ENCODE data around the gene CBX5. TPM values are rescaled to one million over a fixed set of nuclear protein-coding genes. Genes with fewer than 3 reads are reported as not detected.

Gene CBX5
- total RNA-seq, 2 donors from 2014 or later = 230 to 341 TPM

DNA sequence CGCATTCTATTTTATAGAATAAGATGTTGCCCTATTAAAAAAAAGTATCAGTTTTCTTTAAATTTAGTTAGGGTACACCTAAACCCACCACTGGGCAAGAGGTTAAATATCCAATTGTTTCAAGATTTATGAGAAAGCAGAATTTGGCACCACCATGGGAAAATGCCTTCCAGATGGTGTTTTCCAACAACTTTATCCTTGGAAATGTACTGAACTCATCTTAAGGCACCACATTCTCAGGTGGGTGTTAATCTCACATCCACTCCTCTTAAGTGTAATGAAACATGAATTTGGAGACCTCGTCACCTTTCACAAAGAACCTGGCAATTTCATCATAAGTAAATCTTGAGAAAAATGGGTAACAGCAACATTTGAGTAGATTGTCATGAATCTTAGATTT lies 13.1 kb downstream of the CBX5 start:
- Mint-ChIP-seq H3K4me1 (peaks cover 22% of the 10 kb centered on the region), H3K36me3 (ENCODE audit: low read depth) (peaks cover 9% of the 10 kb centered on the region), H3K9me3 (no peaks in the 10 kb centered on the region), H3K27ac (no peak overlapping the region), H3K27me3 (ENCODE audit: insufficient read depth) (no peaks in the 10 kb centered on the region), H3K4me3 (no peak overlapping the region)
- Histone ChIP-seq H3K4me3 (ENCODE audit: low read length) (no peak overlapping the region), H3K9me3 (ENCODE audit: control insufficient read depth, low read length) (no peaks in the 10 kb centered on the region), H3K9ac (ENCODE audit: extremely low read depth, low read length, poor library complexity, severe bottlenecking) (no peak overlapping the region), H3K27ac (ENCODE audit: low read depth, low read length) (no peak overlapping the region), H3K4me1 (ENCODE audit: control insufficient read depth, insufficient read depth, low read length) (peaks cover 14% of the 10 kb centered on the region), H3K36me3 (ENCODE audit: control insufficient read depth, insufficient read depth, low read length) (peaks cover 12% of the 10 kb centered on the region), H3K27me3 (ENCODE audit: control insufficient read depth, insufficient read depth, low read length, poor library complexity, severe bottlenecking) (no peaks in the 10 kb centered on the region)
- DNase-seq = no peak
- WGBS, 2 experiments (ENCODE audit: insufficient coverage in 1 of 2, insufficient read length in 1 of 2) = 83 to 100% methylated on average over 1 of the region's 2 CpGs
- TF ChIP-seq, protein P1, sequence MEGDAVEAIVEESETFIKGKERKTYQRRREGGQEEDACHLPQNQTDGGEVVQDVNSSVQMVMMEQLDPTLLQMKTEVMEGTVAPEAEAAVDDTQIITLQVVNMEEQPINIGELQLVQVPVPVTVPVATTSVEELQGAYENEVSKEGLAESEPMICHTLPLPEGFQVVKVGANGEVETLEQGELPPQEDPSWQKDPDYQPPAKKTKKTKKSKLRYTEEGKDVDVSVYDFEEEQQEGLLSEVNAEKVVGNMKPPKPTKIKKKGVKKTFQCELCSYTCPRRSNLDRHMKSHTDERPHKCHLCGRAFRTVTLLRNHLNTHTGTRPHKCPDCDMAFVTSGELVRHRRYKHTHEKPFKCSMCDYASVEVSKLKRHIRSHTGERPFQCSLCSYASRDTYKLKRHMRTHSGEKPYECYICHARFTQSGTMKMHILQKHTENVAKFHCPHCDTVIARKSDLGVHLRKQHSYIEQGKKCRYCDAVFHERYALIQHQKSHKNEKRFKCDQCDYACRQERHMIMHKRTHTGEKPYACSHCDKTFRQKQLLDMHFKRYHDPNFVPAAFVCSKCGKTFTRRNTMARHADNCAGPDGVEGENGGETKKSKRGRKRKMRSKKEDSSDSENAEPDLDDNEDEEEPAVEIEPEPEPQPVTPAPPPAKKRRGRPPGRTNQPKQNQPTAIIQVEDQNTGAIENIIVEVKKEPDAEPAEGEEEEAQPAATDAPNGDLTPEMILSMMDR (conservative IDR thresholded peaks at IDR 0.05) = no peak

DNA sequence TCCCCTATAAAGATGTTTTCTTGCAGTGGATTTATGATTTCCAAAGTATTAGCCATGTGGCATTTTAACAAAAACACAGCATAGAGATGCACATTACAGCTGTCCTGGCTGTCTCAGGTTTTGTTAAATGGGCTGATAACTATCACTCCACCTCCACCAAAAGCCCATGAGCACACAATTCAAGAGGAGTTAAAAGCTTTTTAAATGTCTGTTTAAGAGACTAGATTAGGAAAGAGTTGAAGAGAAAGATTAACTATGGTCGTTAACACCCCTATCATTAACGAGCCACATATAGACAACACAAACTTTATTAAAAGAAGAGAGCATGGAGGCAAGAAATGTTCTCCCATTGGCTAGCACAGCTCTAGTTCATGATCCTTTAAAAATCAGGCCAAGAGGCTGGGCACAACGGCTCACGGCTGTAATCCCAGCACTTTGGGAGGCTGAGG lies 14.5 kb downstream of the CBX5 start:
- no peak overlapping the region for H3K4me3 Mint-ChIP-seq
- H3K27ac Mint-ChIP-seq = peak overlapping the region; percentile 5
- Histone ChIP-seq H3K9me3 (ENCODE audit: control insufficient read depth, low read length) (no peaks in the 10 kb centered on the region), H3K27ac (ENCODE audit: low read depth, low read length) (no peak overlapping the region), H3K4me3 (ENCODE audit: low read length) (peak overlapping the region; percentile 41), H3K4me1 (ENCODE audit: control insufficient read depth, insufficient read depth, low read length) (peaks cover 14% of the 10 kb centered on the region), H3K27me3 (ENCODE audit: control insufficient read depth, insufficient read depth, low read length, poor library complexity, severe bottlenecking) (no peaks in the 10 kb centered on the region), H3K36me3 (ENCODE audit: control insufficient read depth, insufficient read depth, low read length) (peaks cover 8% of the 10 kb centered on the region), H3K9ac (ENCODE audit: extremely low read depth, low read length, poor library complexity, severe bottlenecking) (no peak overlapping the region)
- H3K9me3 Mint-ChIP-seq = no peaks in the 10 kb centered on the region
- 85 to 100% methylated on average over 2 to 4 of the region's 4 CpGs for WGBS, 2 experiments (ENCODE audit: insufficient coverage in 1 of 2, insufficient read length in 1 of 2)
- no peak for DNase-seq
- peaks cover 27% of the 10 kb centered on the region for H3K4me1 Mint-ChIP-seq
- H3K27me3 Mint-ChIP-seq (ENCODE audit: insufficient read depth) = no peaks in the 10 kb centered on the region
- peaks cover 9% of the 10 kb centered on the region for H3K36me3 Mint-ChIP-seq (ENCODE audit: low read depth)
- TF ChIP-seq, protein P1 (conservative IDR thresholded peaks at IDR 0.05) = no peak

DNA sequence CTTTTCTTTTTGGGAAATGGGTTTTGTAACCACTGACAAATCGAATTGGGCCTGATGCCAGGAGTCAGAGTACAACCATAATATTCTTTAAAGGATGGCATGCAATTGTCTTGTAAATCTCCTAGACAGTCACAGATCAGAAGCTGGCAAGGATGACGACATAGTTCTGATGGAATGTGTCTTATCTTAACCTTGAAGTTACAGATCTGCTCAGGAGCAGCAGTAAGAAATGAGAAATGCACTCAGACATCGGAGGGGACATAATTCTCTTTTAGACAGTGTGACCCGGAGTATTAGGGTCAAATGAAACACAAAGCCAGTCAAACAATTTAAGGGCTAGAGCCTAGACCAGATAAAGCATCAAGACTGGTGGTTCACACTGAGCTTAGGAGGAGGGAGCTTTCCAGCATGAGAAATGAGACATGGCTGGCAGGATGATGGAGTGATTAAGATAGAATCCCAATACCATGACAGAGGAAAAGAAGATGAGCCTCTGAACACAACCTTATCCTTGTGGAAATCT lies 17.5 kb downstream of the CBX5 start:
- H3K4me3 ChIP-seq (ENCODE audit: low read length) = peak overlapping the region; percentile 7
- no peaks in the 10 kb centered on the region for H3K27me3 ChIP-seq (ENCODE audit: control insufficient read depth, insufficient read depth, low read length, poor library complexity, severe bottlenecking)
- H3K4me1 ChIP-seq (ENCODE audit: control insufficient read depth, insufficient read depth, low read length) = peaks cover 28% of the 10 kb centered on the region
- Mint-ChIP-seq H3K27ac (peak overlapping the region; percentile 81), H3K4me3 (no peak overlapping the region), H3K9me3 (no peaks in the 10 kb centered on the region), H3K4me1 (peaks cover 48% of the 10 kb centered on the region), H3K36me3 (ENCODE audit: low read depth) (peaks cover 8% of the 10 kb centered on the region), H3K27me3 (ENCODE audit: insufficient read depth) (no peaks in the 10 kb centered on the region)
- WGBS, 2 experiments (ENCODE audit: insufficient coverage in 1 of 2, insufficient read length in 1 of 2) = 32 to 81% methylated on average over 4 of the region's 4 CpGs
- H3K36me3 ChIP-seq (ENCODE audit: control insufficient read depth, insufficient read depth, low read length) = peaks cover 2% of the 10 kb centered on the region
- H3K9me3 ChIP-seq (ENCODE audit: control insufficient read depth, low read length) = no peaks in the 10 kb centered on the region
- no peak for DNase-seq
- no peak overlapping the region for H3K9ac ChIP-seq (ENCODE audit: extremely low read depth, low read length, poor library complexity, severe bottlenecking)
- peak overlapping the region; percentile 85 for H3K27ac ChIP-seq (ENCODE audit: low read depth, low read length)
- TF ChIP-seq, protein P1 (conservative IDR thresholded peaks at IDR 0.05) = no peak
